Activated B cell treated with CpG ODN at 0.5 μM for 24 hours (primary cell): ENCODE results near the gene CYP20A1. TPM values are rescaled to one million over a fixed set of nuclear protein-coding genes. Genes with fewer than 3 reads are reported as not detected.
"Not testable (repeated sequence)": the region's sequence is repeated elsewhere in the genome, so short reads cannot be mapped to it uniquely, and the experiment has no call there.

Experiments
- ATAC-seq: fragments of 200-7000 bp; cut with Tn5 transposase; one replicate; pipeline ENCODE4 v1.10.0; 2021; ENCODE audit warnings: low read depth, mild to moderate bottlenecking, moderate library complexity
- CTCF ChIA-PET: fragments of 350-600 bp; sonication (Branson Sonifier 250); formaldehyde crosslinking; loops from one replicate; lab custom pipeline; 2021; ENCODE audit warnings: antibody characterized with exemption; lab: Charles Lee
- POLR2A ChIA-PET: fragments of 350-600 bp; sonication (Branson Sonifier 250); formaldehyde crosslinking; loops from one replicate; lab custom pipeline; 2021; ENCODE audit warnings: antibody characterized with exemption; lab: Charles Lee
- DNase-seq: peaks from one replicate; pipeline ENCODE4 v3.0.0; 2022
- H3K27ac Mint-ChIP-seq: one replicate; pipeline ENCODE4 v1.8.0; 2020; ENCODE audit warnings: mixed read lengths
- H3K27me3 Mint-ChIP-seq: one replicate; pipeline ENCODE4 v1.8.0; 2021; ENCODE audit warnings: mixed read lengths
- H3K36me3 Mint-ChIP-seq: one replicate; pipeline ENCODE4 v1.8.0; 2021; ENCODE audit warnings: low read depth, mixed read lengths
- H3K4me1 Mint-ChIP-seq: one replicate; pipeline ENCODE4 v1.8.0; 2021; ENCODE audit warnings: mixed read lengths
- H3K4me3 Mint-ChIP-seq: one replicate; pipeline ENCODE4 v1.8.0; 2020; ENCODE audit warnings: mild to moderate bottlenecking, mixed read lengths
- H3K9me3 Mint-ChIP-seq: one replicate; pipeline ENCODE4 v1.8.0; 2020; ENCODE audit warnings: mixed read lengths
- intact Hi-C: fragments of 100-400 bp; cut with micrococcal nuclease; formaldehyde crosslinking; loops from one replicate; pipeline ENCODE4 v1.15.1; 2024
- total RNA-seq: library from RNA; stranded (reverse); gene quantifications from 2 replicates; pipeline ENCODE4 v1.2.3, GENCODE V29; 2022
- TF ChIP-seq, protein P1 (sequence below): fragments of 200-600 bp; IDR thresholded peaks from one replicate; pipeline ENCODE4 v1.8.0; 2022; ENCODE audit warnings: antibody characterized with exemption, mild to moderate bottlenecking

Gene CYP20A1
- total RNA-seq, 1 donor from 2014 or later: 32.2 TPM

- ATAC-seq: no peak
- intact Hi-C loops: no loop called here
- no peaks in the 10 kb centered on the region for H3K9me3 Mint-ChIP-seq
- H3K36me3 Mint-ChIP-seq: peaks cover 7% of the 10 kb centered on the region
- TF ChIP-seq, protein P1, sequence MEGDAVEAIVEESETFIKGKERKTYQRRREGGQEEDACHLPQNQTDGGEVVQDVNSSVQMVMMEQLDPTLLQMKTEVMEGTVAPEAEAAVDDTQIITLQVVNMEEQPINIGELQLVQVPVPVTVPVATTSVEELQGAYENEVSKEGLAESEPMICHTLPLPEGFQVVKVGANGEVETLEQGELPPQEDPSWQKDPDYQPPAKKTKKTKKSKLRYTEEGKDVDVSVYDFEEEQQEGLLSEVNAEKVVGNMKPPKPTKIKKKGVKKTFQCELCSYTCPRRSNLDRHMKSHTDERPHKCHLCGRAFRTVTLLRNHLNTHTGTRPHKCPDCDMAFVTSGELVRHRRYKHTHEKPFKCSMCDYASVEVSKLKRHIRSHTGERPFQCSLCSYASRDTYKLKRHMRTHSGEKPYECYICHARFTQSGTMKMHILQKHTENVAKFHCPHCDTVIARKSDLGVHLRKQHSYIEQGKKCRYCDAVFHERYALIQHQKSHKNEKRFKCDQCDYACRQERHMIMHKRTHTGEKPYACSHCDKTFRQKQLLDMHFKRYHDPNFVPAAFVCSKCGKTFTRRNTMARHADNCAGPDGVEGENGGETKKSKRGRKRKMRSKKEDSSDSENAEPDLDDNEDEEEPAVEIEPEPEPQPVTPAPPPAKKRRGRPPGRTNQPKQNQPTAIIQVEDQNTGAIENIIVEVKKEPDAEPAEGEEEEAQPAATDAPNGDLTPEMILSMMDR: no peak
- H3K4me3 Mint-ChIP-seq: no peak overlapping the region
- no peaks in the 10 kb centered on the region for H3K27me3 Mint-ChIP-seq
- CTCF ChIA-PET: no interaction called here
- POLR2A ChIA-PET: no interaction called here
- no peaks in the 10 kb centered on the region for H3K4me1 Mint-ChIP-seq
- no peak for DNase-seq
- H3K27ac Mint-ChIP-seq: no peak overlapping the region
Observed at GRCh38 chr2:203200866-203201265, 38.0 kb upstream of the CYP20A1 start.

GRCh38 chr2:203201426-203201825 lies 37.4 kb upstream of the CYP20A1 start:
- Mint-ChIP-seq H3K27ac (no peak overlapping the region), H3K4me1 (no peaks in the 10 kb centered on the region), H3K9me3 (no peaks in the 10 kb centered on the region), H3K27me3 (no peaks in the 10 kb centered on the region), H3K36me3 (peaks cover 8% of the 10 kb centered on the region), H3K4me3 (no peak overlapping the region)
- ChIA-PET POLR2A (no interaction called here), CTCF (no interaction called here)
- DNase-seq (no peak), ATAC-seq (no peak)
- intact Hi-C loops: no loop called here
- TF ChIP-seq, protein P1: no peak

DNA sequence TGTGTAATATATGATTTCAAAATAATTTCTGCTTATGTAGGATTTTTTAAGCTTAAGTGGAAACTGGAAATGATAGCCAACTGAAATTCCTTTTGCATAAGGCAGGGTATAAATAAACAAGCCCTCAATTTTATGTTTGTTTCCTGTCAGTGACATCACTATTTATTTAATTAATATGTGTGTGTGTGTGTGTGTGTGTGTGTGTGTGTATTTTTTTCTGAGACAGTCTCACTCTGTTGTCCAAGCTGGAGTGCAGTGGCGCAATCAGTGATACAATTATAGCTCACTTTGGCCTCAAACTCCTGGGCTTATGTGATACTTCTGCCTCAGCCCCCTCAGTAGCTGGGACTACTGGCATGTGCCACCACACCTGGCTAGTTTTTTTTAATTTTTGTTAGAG lies 29.3 kb upstream of the CYP20A1 start:
- Mint-ChIP-seq H3K9me3 (no peaks in the 10 kb centered on the region), H3K27me3 (no peaks in the 10 kb centered on the region), H3K27ac (no peak overlapping the region), H3K4me3 (no peak overlapping the region), H3K4me1 (no peaks in the 10 kb centered on the region), H3K36me3 (peaks cover 7% of the 10 kb centered on the region)
- no peak for ATAC-seq
- intact Hi-C loops: no loop called here
- CTCF ChIA-PET: no interaction called here
- POLR2A ChIA-PET: interaction anchor here (0.7 kb wide), 1 partner anchor 9 kb away, joined by 4 read pairs; no protein-coding TSS in a partner anchor
- no peak for DNase-seq
- TF ChIP-seq, protein P1: no peak

- Mint-ChIP-seq H3K4me1 (no peaks in the 10 kb centered on the region), H3K27ac (no peak overlapping the region), H3K27me3 (no peaks in the 10 kb centered on the region), H3K9me3 (no peaks in the 10 kb centered on the region), H3K4me3 (no peak overlapping the region), H3K36me3 (no peaks in the 10 kb centered on the region)
- intact Hi-C loops: loop anchor here (1.0 to 2.0 kb wide), 4 partner anchors 14 to 683 kb away; partner anchors contain the start of gene CYP20A1
- TF ChIP-seq, protein P1: peak; percentile 65
- CTCF ChIA-PET: interaction anchor here (1.2 to 2.5 kb wide), 8 partner anchors 9 to 684 kb away, joined by 3 to 13 read pairs (median 6); no protein-coding TSS in a partner anchor
- no peak for DNase-seq
- ATAC-seq: peak; percentile 78
- POLR2A ChIA-PET: interaction anchor here (2.5 kb wide), 1 partner anchor 13 kb away, joined by 11 read pairs; the partner anchor contains the start of gene CYP20A1
Observed at GRCh38 chr2:203225423-203226039, 13.3 kb upstream of the CYP20A1 start.

DNA sequence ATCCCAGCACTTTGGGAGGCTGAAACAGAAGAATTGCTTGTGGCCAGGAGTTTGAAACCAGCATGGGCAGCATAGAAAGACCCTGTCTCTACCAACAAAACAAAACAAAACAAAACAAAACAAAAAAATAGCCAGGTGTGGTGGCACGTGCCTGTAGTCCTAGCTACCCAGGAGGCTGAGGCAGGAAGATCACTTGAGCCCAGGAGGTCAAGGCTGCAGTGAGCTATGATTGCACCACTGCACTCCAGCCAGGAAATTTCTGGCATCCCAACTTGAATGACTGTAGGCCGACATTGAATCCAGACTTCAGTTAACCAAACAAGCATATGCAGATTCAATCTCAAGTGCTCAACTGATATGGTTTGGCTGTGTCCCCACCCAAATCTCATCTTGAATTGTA lies 9.1 kb upstream of the CYP20A1 start:
- ATAC-seq, CTCF ChIA-PET, H3K4me3 Mint-ChIP-seq, H3K4me1 Mint-ChIP-seq, H3K9me3 Mint-ChIP-seq, H3K27ac Mint-ChIP-seq, H3K36me3 Mint-ChIP-seq, DNase-seq, H3K27me3 Mint-ChIP-seq: not testable (repeated sequence)
- intact Hi-C loops: loop anchor here (10.0 kb wide), 2 partner anchors 655 to 995 kb away; partner anchors contain the start of gene SUMO1
- POLR2A ChIA-PET: interaction anchor here (0.5 kb wide), 1 partner anchor 49 kb away, joined by 3 read pairs; no protein-coding TSS in a partner anchor
